ENCODE measurements around the gene TAAR8.
A peak's percentile ranks its signal among the peaks of the same experiment; 100 is the strongest.
"Not testable (repeated sequence)": the region's sequence is repeated elsewhere in the genome, so short reads cannot be mapped to it uniquely, and the experiment has no call there.

TAAR8 gene

GRCh38 chr6:132552372-132552771, at the start of gene TAAR8:
TSS of gene TAAR8 (plus strand) at chr6:132552672. CDS start at chr6:132552693, 21 bp downstream.
- DNase-seq: no peak

- DNase-seq: no peak
These were observed 47.7 kb upstream of the TAAR8 start for GRCh38 chr6:132504757-132505156.

DNA sequence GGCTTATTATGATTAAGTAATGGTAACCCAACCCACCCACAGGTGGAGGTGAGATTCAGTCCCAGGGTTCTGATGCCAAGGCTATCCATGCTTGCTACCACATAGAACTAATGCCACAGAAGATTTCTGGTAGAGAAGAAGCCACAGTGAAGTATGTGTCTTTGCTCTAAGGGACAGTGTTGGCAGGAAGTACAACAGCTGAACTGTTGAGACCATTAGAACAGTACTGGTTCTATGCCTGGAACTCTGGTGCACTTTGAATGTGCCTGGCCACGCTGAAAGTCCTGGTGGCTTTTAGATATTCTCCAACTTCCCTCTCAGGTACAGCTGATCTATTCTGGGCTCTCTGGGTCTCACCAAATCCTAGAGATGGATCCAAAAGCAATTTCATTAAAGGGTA, 47.3 kb upstream of the TAAR8 start:
- DNase-seq: no peak

DNA sequence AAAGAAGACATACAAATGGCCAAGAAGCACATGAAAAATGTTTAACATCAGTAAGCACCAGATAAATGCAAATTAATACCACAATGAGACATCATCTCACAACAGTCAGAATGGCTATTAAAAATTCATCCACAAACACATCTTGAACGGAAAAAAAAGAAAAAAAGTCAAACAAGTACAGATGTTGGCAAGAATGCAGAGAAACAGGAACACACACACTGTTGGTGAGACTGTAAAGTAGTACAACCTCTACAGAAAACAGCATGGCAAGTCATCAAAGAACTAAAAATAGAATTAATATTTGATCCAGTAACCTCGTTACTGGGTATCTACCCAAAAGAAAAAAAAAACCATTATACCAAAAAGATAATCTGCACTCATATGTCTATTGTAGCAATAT, 46.0 kb upstream of the TAAR8 start:
- no peak for DNase-seq

- no peak for DNase-seq
These were observed 45.3 kb upstream of the TAAR8 start for GRCh38 chr6:132506869-132507808.

DNA sequence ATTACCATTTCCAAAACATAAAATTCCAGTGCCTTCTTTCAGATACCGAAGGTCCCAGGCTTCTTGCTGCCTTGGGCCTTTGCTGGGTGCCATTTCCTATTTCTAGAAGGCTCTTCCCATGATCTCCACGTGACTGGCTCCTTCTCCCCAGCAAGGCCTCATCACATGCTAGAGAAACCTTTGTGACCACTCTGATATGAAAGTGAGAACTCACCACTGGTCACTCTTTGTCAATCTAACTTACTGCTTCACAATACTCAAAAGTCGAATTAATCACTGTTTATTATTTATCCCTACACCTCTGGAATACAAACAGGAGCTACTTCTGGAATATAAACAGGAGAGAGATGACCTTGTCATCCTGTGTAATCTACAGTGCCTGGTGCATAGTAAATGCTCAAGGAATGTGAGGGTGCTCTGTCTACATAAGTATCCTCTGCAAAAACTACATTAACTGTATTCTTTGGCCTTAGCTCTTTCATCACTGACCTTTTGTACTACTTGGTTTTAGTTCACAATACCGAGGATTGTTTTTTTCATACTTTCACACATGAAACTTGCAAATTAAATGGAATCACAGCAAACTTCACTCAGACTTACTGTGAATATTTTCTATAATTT, 41.2 kb upstream of the TAAR8 start:
- no peak for DNase-seq

- no peak for DNase-seq
These were observed 40.6 kb upstream of the TAAR8 start for GRCh38 chr6:132511831-132512220.

- no peak for DNase-seq
These were observed 40.2 kb upstream of the TAAR8 start for GRCh38 chr6:132512342-132512637.

DNA sequence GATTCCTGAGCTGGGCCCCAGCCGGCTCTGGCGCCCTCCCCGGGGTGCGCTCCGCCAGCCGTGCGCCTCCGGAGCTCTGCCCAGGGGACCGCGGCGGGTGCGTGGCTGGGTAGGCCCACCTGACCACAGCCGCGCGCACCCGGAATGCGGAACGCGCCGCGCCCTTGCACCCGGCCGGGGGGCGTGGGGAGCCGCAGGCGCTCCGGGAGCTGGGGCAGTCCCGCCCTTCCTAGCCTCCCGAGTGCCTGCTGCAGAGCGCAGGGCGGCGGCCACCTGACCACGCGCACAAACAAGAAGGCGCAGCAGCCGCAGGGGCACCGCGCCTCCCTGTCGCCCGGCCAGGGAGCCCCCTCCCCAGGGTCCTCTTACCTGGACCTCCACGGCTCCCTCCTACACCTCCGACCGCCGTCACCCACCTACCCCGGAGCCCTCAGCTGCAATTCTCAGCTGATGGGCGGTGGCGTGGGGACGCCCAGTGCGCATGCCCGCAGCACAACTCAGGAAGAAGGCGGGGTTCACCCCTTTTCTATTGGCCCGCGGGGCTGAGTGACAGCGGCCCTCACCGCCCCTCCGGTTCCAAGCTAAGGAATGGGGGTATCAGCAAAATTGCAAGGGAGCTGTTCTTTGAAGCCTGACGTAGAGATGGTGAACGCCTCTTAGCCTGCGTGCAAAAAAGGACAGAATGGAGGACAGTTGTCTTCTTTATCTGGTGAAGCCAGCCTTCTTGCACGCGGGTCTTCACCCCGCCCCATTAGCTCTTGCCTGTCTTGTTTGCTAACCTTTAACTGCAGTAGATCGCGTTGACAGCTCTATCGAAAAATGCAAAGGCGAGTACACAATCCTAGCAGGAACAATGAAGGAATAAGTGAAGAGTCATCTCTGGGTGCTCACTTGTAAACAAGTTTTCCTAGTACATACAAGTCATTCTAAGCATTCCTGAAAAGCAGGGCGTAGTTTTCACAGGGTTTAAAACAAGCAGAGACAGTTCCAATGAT, 39.5 kb upstream of the TAAR8 start, which contains the start of gene STX7:
Gene STX7, minus strand, starts transcription at position 479 of the 995 bp plus-strand sequence. CDS start 9,586 bp downstream, outside the sequence.
- DNase-seq: peak; percentile 66

- DNase-seq: no peak
These were observed 38.5 kb upstream of the TAAR8 start for GRCh38 chr6:132513831-132514545.

- no peak for DNase-seq
These were observed 37.1 kb upstream of the TAAR8 start for GRCh38 chr6:132515386-132515785.

- DNase-seq: no peak
These were observed 31.5 kb upstream of the TAAR8 start for GRCh38 chr6:132520953-132521352.

GRCh38 chr6:132524646-132525045, 27.8 kb upstream of the TAAR8 start:
- DNase-seq: no peak

GRCh38 chr6:132525866-132526265, 26.6 kb upstream of the TAAR8 start:
- no peak for DNase-seq

DNA sequence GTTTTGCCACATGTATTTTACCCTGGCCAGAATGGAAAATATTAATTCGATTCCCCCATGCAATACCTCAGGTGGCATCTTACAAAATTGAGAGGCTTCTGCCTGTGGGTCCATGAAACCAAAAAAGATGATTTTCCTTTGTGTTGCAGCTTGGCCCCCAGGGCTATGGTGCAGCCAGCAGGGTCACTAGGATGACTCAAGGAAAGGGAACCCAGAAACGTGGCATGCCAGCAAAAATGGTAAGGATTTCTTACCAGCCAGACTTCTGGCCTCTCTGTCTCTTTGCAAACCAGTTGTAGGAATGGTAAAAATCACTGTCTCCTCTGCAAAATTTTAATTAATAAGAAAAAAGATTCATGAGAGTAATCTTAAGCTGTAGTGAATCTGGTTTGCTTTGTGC, 26.0 kb upstream of the TAAR8 start:
- DNase-seq: no peak

GRCh38 chr6:132527791-132528190, 24.7 kb upstream of the TAAR8 start:
- DNase-seq: no peak

DNA sequence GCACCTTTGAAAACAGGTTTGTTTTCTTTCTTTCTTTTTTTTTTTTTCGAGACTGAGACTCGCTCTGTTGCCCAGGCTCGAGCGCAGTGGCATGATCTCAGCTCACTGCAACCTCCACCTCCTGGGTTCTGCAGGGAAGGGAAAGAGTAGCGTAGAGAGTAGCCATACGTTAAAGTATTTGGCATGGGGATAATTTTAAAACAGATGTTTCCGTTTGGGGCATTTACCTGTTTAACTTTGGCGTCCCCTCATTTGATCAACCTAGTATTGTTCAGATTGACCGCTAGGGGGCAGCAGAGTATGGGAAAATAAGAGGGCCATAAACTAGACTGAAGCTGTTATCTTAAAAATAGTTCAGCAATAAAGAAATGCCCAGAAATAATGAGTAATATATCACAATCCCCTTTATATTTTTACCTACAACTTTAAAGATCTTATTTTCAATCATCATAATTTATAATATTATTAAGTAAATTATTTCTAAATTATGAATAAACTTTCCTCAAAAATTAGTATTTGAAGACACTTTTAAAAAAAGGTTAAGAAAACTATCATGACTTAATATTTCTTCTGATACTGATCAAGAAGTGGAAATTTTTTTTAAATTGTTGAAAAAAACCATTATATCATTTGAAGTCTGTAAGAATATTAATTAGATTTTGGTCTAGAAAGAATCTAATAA, 22.0 kb upstream of the TAAR8 start:
- peak; percentile 46 for DNase-seq

DNA sequence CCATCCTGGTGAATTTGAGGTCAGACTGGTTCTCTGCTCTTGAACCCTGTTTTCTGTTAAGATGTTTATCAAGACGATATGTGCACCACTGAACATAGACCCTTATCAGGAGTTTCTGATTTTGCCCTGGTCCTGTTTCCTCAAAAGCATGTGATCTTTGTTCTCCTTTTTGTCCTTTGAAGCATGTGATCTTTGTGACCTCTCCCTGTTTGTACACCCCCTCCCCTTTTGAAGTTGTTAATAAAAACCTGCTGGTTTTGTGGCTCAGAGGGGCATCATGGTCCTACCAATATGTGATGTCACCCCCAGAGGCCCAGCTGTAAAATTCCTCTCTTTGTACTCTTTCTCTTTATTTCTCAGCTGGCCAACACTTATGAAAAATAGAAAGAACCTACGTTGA, 17.9 kb upstream of the TAAR8 start:
- DNase-seq: not testable (repeated sequence)

GRCh38 chr6:132537145-132537544, 15.3 kb upstream of the TAAR8 start:
- DNase-seq: no peak

- DNase-seq: no peak
These were observed 14.5 kb upstream of the TAAR8 start, which contains the start of gene TAAR9 for GRCh38 chr6:132537977-132538376. TSS of gene TAAR9 (plus strand) at chr6:132538277. CDS start at chr6:132538290, 13 bp downstream.

DNA sequence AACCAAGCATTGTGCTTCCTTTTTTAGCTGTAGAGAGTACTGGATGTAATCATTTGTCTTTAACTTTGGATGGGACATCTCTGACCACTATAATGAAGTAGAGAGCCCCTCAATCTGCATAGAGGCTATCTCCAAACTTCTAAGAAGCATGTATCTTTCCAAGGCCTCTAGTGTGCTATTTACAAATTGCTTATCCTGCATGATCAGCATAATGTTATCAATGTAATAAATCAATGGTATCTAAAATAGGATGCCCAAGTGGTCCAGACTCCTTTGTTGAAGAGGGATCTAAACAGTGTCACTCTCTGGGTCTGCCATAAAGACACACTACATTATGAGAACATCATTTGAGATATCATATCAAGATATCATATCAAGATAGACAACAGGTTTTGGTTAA, 7.6 kb upstream of the TAAR8 start:
- no peak for DNase-seq

All from SHP77 treated with DMSO at 0.1 percent for 48 hours (cell line).